GM23338 (cell line): Measurements from ENCODE around the gene PRLH. TPM values are rescaled to one million over a fixed set of nuclear protein-coding genes. Genes with fewer than 3 reads are reported as not detected.

ENCODE experiments used
- ATAC-seq: fragments of 200-7000 bp; cut with Tn5 transposase; 3 replicates; pipeline ENCODE4 v1.9.1; 2020
- DNase-seq: peaks from one replicate; pipeline ENCODE4 v3.0.0-alpha.2; 2015; ENCODE audit warnings: low spot score
- H2AFZ ChIP-seq: fragments of 200-600 bp; sonication (generic); 2 replicates; pipeline ENCODE4 v1.8.0; 2016; ENCODE audit warnings: antibody characterized with exemption, mild to moderate bottlenecking, moderate library complexity
- H3F3A ChIP-seq: fragments of 200-600 bp; sonication (generic); replicated peaks from 2 replicates; pipeline ENCODE4 v1.8.0; 2017; ENCODE audit warnings: antibody characterized with exemption, mixed run types, low read depth
- H3K27ac ChIP-seq: fragments of 200-600 bp; sonication (generic); 2 replicates; pipeline ENCODE4 v1.6.1; 2016; ENCODE audit warnings: low read depth
- H3K27me3 ChIP-seq: fragments of 200-600 bp; sonication (generic); 2 replicates; pipeline ENCODE4 v1.8.0; 2016; ENCODE audit warnings: mild to moderate bottlenecking, mixed run types, moderate library complexity; ENCODE audit not compliant: insufficient read depth
- H3K36me3 ChIP-seq: fragments of 200-600 bp; sonication (generic); 2 replicates; pipeline ENCODE4 v1.8.0; 2016; ENCODE audit warnings: mild to moderate bottlenecking; ENCODE audit not compliant: insufficient read depth
- H3K4me1 ChIP-seq: fragments of 200-600 bp; sonication (generic); 2 replicates; pipeline ENCODE4 v1.8.0; 2016; ENCODE audit warnings: mild to moderate bottlenecking, moderate library complexity; ENCODE audit not compliant: insufficient read depth
- H3K4me2 ChIP-seq: fragments of 200-600 bp; sonication (generic); 2 replicates; pipeline ENCODE4 v1.7.1; 2017; ENCODE audit warnings: mixed run types
- H3K4me3 ChIP-seq: fragments of 200-600 bp; sonication (generic); 2 replicates; pipeline ENCODE4 v1.6.1; 2016; ENCODE audit warnings: mixed run types
- H3K79me2 ChIP-seq: fragments of 200-600 bp; sonication (generic); replicated peaks from 2 replicates; pipeline ENCODE4 v1.8.0; 2017; ENCODE audit warnings: mild to moderate bottlenecking; ENCODE audit not compliant: insufficient read depth
- H3K9me2 ChIP-seq: fragments of 200-600 bp; sonication (generic); 2 replicates; pipeline ENCODE4 v1.8.0; 2017; ENCODE audit not compliant: insufficient read depth
- H4K20me1 ChIP-seq: fragments of 200-600 bp; sonication (generic); replicated peaks from 2 replicates; pipeline ENCODE4 v1.8.0; 2017; ENCODE audit warnings: mild to moderate bottlenecking; ENCODE audit not compliant: insufficient read depth
- H3K27ac Mint-ChIP-seq: 2 replicates; pipeline ENCODE4 v1.8.0; 2020; ENCODE audit warnings: inconsistent platforms, mild to moderate bottlenecking, moderate library complexity, mixed read lengths
- H3K27me3 Mint-ChIP-seq: 3 replicates; pipeline ENCODE4 v1.8.0; 2022; ENCODE audit warnings: low read depth, mild to moderate bottlenecking, moderate library complexity, mixed read lengths, inconsistent platforms; ENCODE audit not compliant: insufficient read depth, poor library complexity
- H3K36me3 Mint-ChIP-seq: 3 replicates; pipeline ENCODE4 v1.8.0; 2021; ENCODE audit warnings: low read depth, mild to moderate bottlenecking, inconsistent platforms, moderate library complexity, mixed read lengths
- H3K4me1 Mint-ChIP-seq: 3 replicates; pipeline ENCODE4 v1.8.0; 2020; ENCODE audit warnings: mild to moderate bottlenecking, inconsistent platforms, mixed read lengths
- H3K4me3 Mint-ChIP-seq: 3 replicates; pipeline ENCODE4 v1.8.0; 2021; ENCODE audit warnings: moderate library complexity, mild to moderate bottlenecking, inconsistent platforms, mixed read lengths
- H3K9me3 Mint-ChIP-seq: 3 replicates; pipeline ENCODE4 v1.8.0; 2020; ENCODE audit warnings: moderate library complexity, mild to moderate bottlenecking, inconsistent platforms, mixed read lengths
- CREB1 ChIP-seq: fragments of 250-450 bp; sonication (Bioruptor Pico); IDR thresholded peaks from 2 replicates; pipeline ENCODE4 v1.5.0; 2020; ENCODE audit warnings: low read depth, mild to moderate bottlenecking, moderate library complexity
- EZH2 ChIP-seq: fragments of 200-600 bp; sonication (generic); IDR thresholded peaks from one replicate; pipeline ENCODE4 v1.8.0; 2017; ENCODE audit warnings: antibody characterized with exemption, mild to moderate bottlenecking, low read depth; ENCODE audit not compliant: unreplicated experiment
- JUNB ChIP-seq: IDR thresholded peaks from one replicate; pipeline ENCODE4 v1.6.1; 2016; ENCODE audit warnings: antibody characterized with exemption; ENCODE audit not compliant: unreplicated experiment
- NANOG ChIP-seq: IDR thresholded peaks from 2 replicates; pipeline ENCODE4 v1.6.1; 2016; ENCODE audit warnings: antibody characterized with exemption, borderline replicate concordance
- POLR2AphosphoS5 ChIP-seq: IDR thresholded peaks from 2 replicates; pipeline ENCODE4 v1.6.1; 2016; ENCODE audit warnings: antibody characterized with exemption, low read depth
- STAT1 ChIP-seq: IDR thresholded peaks from one replicate; pipeline ENCODE4 v1.6.1; 2016; ENCODE audit warnings: antibody characterized with exemption; ENCODE audit not compliant: unreplicated experiment
- ZNF114 ChIP-seq: fragments of 250-450 bp; sonication (Bioruptor Pico); IDR thresholded peaks from 2 replicates; pipeline ENCODE4 v1.5.0; 2020; ENCODE audit warnings: mild to moderate bottlenecking, moderate library complexity
- ZNF331 ChIP-seq: fragments of 250-450 bp; sonication (Bioruptor Pico); IDR thresholded peaks from 2 replicates; pipeline ENCODE4 v1.5.0; 2020; ENCODE audit warnings: low read depth, mild to moderate bottlenecking, moderate library complexity
- polyA plus RNA-seq: library from polyadenylated mRNA; unstranded; fragments of >200 nt; fragmentation: Nextera tagmentation; extraction: Ambion mirVana; gene quantifications from 2 replicates; pipeline ENCODE4 v1.2.1, GENCODE V29; 2016
- total RNA-seq: library from RNA; depleted of rRNA; stranded (reverse); fragments of >200 nt; shearing (Covaris generic); gene quantifications from 2 replicates; pipeline ENCODE4 v1.2.3, GENCODE V29; 2014
- TF ChIP-seq, protein P1 (sequence below), 2 experiments: fragments of 200-600 bp in 1 of 2; sonication (generic) in 1 of 2; conservative IDR thresholded peaks; 2 replicates each; pipeline versions ENCODE4 v1.5.1 to v1.6.1; 2016 to 2017; ENCODE audit warnings: antibody characterized with exemption in 2 of 2, low read depth in 2 of 2, mild to moderate bottlenecking in 2 of 2, moderate library complexity in 1 of 2
- TF ChIP-seq, protein P2 (sequence below): IDR thresholded peaks from 2 replicates; pipeline ENCODE4 v1.6.1; 2016; ENCODE audit warnings: antibody characterized with exemption
- TF ChIP-seq, protein P3 (sequence below): IDR thresholded peaks from one replicate; pipeline ENCODE4 v1.6.1; 2018; ENCODE audit warnings: antibody characterized with exemption; ENCODE audit not compliant: unreplicated experiment

Gene PRLH
- total and polyA plus RNA-seq, 2 experiments from 2014 or later, result not detected

DNA sequence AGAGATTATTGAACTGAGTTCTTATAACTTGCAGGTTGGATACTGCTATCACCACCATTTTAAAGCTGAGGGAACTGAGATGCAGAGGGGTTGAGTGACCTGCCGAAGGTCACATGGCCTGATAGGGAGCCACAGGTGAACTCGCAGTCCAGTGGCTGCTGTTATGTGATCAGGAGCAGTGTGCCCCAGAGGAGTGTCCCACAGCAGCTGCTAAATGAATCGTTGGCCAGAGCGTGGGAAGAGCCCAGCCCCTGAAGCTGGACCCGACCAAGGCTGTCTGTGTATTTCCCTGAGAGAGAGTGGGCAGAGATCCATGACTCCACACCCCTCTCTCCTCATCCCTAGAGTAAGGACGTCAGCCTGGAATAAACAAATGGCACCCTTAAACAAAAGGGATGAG lies 26.7 kb upstream of the PRLH start (continued):
- TF ChIP-seq, protein P1, sequence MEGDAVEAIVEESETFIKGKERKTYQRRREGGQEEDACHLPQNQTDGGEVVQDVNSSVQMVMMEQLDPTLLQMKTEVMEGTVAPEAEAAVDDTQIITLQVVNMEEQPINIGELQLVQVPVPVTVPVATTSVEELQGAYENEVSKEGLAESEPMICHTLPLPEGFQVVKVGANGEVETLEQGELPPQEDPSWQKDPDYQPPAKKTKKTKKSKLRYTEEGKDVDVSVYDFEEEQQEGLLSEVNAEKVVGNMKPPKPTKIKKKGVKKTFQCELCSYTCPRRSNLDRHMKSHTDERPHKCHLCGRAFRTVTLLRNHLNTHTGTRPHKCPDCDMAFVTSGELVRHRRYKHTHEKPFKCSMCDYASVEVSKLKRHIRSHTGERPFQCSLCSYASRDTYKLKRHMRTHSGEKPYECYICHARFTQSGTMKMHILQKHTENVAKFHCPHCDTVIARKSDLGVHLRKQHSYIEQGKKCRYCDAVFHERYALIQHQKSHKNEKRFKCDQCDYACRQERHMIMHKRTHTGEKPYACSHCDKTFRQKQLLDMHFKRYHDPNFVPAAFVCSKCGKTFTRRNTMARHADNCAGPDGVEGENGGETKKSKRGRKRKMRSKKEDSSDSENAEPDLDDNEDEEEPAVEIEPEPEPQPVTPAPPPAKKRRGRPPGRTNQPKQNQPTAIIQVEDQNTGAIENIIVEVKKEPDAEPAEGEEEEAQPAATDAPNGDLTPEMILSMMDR (conservative IDR thresholded peaks at IDR 0.05; ENCODE audit: low read depth in 2 of 2), result no peak
- no peak for TF ChIP-seq NANOG
- TF ChIP-seq, protein P2, sequence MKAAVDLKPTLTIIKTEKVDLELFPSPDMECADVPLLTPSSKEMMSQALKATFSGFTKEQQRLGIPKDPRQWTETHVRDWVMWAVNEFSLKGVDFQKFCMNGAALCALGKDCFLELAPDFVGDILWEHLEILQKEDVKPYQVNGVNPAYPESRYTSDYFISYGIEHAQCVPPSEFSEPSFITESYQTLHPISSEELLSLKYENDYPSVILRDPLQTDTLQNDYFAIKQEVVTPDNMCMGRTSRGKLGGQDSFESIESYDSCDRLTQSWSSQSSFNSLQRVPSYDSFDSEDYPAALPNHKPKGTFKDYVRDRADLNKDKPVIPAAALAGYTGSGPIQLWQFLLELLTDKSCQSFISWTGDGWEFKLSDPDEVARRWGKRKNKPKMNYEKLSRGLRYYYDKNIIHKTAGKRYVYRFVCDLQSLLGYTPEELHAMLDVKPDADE, result no peak
- no peak for TF ChIP-seq POLR2AphosphoS5
- no peak for TF ChIP-seq STAT1
- TF ChIP-seq, protein P3, sequence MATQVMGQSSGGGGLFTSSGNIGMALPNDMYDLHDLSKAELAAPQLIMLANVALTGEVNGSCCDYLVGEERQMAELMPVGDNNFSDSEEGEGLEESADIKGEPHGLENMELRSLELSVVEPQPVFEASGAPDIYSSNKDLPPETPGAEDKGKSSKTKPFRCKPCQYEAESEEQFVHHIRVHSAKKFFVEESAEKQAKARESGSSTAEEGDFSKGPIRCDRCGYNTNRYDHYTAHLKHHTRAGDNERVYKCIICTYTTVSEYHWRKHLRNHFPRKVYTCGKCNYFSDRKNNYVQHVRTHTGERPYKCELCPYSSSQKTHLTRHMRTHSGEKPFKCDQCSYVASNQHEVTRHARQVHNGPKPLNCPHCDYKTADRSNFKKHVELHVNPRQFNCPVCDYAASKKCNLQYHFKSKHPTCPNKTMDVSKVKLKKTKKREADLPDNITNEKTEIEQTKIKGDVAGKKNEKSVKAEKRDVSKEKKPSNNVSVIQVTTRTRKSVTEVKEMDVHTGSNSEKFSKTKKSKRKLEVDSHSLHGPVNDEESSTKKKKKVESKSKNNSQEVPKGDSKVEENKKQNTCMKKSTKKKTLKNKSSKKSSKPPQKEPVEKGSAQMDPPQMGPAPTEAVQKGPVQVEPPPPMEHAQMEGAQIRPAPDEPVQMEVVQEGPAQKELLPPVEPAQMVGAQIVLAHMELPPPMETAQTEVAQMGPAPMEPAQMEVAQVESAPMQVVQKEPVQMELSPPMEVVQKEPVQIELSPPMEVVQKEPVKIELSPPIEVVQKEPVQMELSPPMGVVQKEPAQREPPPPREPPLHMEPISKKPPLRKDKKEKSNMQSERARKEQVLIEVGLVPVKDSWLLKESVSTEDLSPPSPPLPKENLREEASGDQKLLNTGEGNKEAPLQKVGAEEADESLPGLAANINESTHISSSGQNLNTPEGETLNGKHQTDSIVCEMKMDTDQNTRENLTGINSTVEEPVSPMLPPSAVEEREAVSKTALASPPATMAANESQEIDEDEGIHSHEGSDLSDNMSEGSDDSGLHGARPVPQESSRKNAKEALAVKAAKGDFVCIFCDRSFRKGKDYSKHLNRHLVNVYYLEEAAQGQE, result no peak
- TF ChIP-seq ZNF114, result no peak
- no peak for TF ChIP-seq JUNB

DNA sequence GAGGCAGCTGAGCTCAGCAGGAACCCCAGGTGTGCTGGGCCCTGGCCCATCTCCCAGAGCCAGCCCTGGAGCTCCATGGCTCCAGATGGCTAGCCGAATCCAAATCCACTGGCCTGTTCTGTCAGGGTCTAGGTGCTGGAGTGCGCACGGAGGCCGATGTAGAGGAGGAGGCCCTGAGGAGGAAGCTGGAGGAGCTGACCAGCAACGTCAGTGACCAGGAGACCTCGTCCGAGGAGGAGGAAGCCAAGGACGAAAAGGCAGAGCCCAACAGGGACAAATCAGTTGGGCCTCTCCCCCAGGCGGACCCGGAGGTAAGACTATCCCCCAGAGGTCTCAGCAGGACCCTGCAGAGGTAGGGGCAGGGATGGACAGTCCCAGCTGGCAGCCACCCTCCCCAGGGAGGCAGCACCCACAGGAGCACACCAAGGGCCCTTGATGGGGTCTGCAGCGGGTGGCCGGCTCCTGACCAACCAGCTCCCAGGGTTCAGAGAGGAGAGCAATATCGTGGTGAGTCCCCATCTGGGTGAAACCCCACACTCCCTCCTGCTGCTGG lies 26.1 kb upstream of the PRLH start:
- Histone ChIP-seq H3K36me3 (no peaks in the 10 kb centered on the region), H2AFZ (no peak overlapping the region), H3K4me2 (no peak overlapping the region), H3K4me1 (no peaks in the 10 kb centered on the region), H4K20me1 (no peaks in the 10 kb centered on the region), H3F3A (no peaks in the 10 kb centered on the region), H3K4me3 (no peak overlapping the region), H3K27me3 (no peaks in the 10 kb centered on the region), H3K27ac (no peak overlapping the region), H3K9me2 (no peaks in the 10 kb centered on the region), H3K79me2 (no peaks in the 10 kb centered on the region)
- Mint-ChIP-seq H3K36me3 (no peaks in the 10 kb centered on the region; the same call in 1 of the 3 replicates), H3K4me1 (peaks cover 7% of the 10 kb centered on the region), H3K27me3 (peaks cover 5% of the 10 kb centered on the region), H3K27ac (no peak overlapping the region), H3K9me3 (peaks cover 3% of the 10 kb centered on the region; the same call in 1 of the 3 replicates), H3K4me3 (no peak overlapping the region)
- DNase-seq (no peak), ATAC-seq (no peak)
- TF ChIP-seq POLR2AphosphoS5, result no peak
- no peak for TF ChIP-seq CREB1 (CRISPR knock-in tag)
- TF ChIP-seq, protein P2, result no peak
- no peak for TF ChIP-seq EZH2
- TF ChIP-seq ZNF331 (CRISPR knock-in tag), result no peak
- no peak for TF ChIP-seq STAT1
- no peak for TF ChIP-seq ZNF114
